SH-SY5Y (cell line): ENCODE results near the gene DLG5.

ENCODE experiments used
- GATA2 ChIP-seq: IDR thresholded peaks from 2 replicates; pipeline ENCODE4 v1.6.1; 2011; ENCODE audit warnings: mild to moderate bottlenecking, low read depth, low read length
- GATA3 ChIP-seq: IDR thresholded peaks from 2 replicates; pipeline ENCODE4 v1.6.1; 2011; ENCODE audit warnings: low read depth, mild to moderate bottlenecking, low read length, moderate library complexity

- TF ChIP-seq GATA3 (no peak), GATA2 (no peak)
Measured at GRCh38 chr10:77892761-77893160, 33.8 kb downstream of the DLG5 start.
